ENCODE results near the gene XPO6.

XPO6 gene

GRCh38 chr16:28205117-28205899 is 6.5 kb downstream of the XPO6 start:
- no peak for TF ChIP-seq CTCF (conservative IDR thresholded peaks at IDR 0.05; ENCODE audit: control insufficient read depth, insufficient read depth, low read depth, low read length)
- no peak overlapping the region for H3K4me3 ChIP-seq (ENCODE audit: control insufficient read depth, low read depth, low read length)
- no peak for DNase-seq (ENCODE audit: low read depth)

GRCh38 chr16:28204622-28205021 is 7.1 kb downstream of the XPO6 start:
- H3K4me3 ChIP-seq (ENCODE audit: control insufficient read depth, low read depth, low read length) = no peak overlapping the region
- no peak for DNase-seq (ENCODE audit: low read depth)
- no peak for TF ChIP-seq CTCF (conservative IDR thresholded peaks at IDR 0.05; ENCODE audit: control insufficient read depth, insufficient read depth, low read depth, low read length)

- H3K4me3 ChIP-seq (ENCODE audit: control insufficient read depth, low read depth, low read length) = no peak overlapping the region
- no peak for DNase-seq (ENCODE audit: low read depth)
- TF ChIP-seq CTCF (conservative IDR thresholded peaks at IDR 0.05; ENCODE audit: control insufficient read depth, insufficient read depth, low read depth, low read length) = no peak
These were observed 7.6 kb downstream of the XPO6 start for GRCh38 chr16:28204204-28204603.

GRCh38 chr16:28202147-28202746 is 9.5 kb downstream of the XPO6 start:
- H3K4me3 ChIP-seq (ENCODE audit: control insufficient read depth, low read depth, low read length) = no peak overlapping the region
- TF ChIP-seq CTCF (conservative IDR thresholded peaks at IDR 0.05; ENCODE audit: control insufficient read depth, insufficient read depth, low read depth, low read length) = peak; percentile 13
- DNase-seq (ENCODE audit: low read depth) = no peak

- no peak for TF ChIP-seq CTCF (conservative IDR thresholded peaks at IDR 0.05; ENCODE audit: control insufficient read depth, insufficient read depth, low read depth, low read length)
- DNase-seq (ENCODE audit: low read depth) = no peak
- H3K4me3 ChIP-seq (ENCODE audit: control insufficient read depth, low read depth, low read length) = no peak overlapping the region
These were observed 11.1 kb downstream of the XPO6 start for GRCh38 chr16:28200661-28201060.

- H3K4me3 ChIP-seq (ENCODE audit: control insufficient read depth, low read depth, low read length) = no peak overlapping the region
- no peak for TF ChIP-seq CTCF (conservative IDR thresholded peaks at IDR 0.05; ENCODE audit: control insufficient read depth, insufficient read depth, low read depth, low read length)
- no peak for DNase-seq (ENCODE audit: low read depth)
These were observed 15.3 kb downstream of the XPO6 start for GRCh38 chr16:28196387-28196987.
